HL-60 (cell line): ENCODE measurements around the gene KANTR.

Source experiments
- CTCF ChIP-seq: IDR thresholded peaks from one replicate; pipeline ENCODE4 v1.5.1; 2011; ENCODE audit warnings: low read length, control low read depth, inconsistent platforms; ENCODE audit not compliant: insufficient read depth
- GABPA ChIP-seq: IDR thresholded peaks from 2 replicates; pipeline ENCODE4 v1.6.1; 2012; ENCODE audit warnings: low read depth
- POLR2AphosphoS5 ChIP-seq: IDR thresholded peaks from 2 replicates; pipeline ENCODE4 v1.6.1; 2012; ENCODE audit warnings: low read depth
- REST ChIP-seq: IDR thresholded peaks from 2 replicates; pipeline ENCODE4 v1.6.1; 2012; ENCODE audit warnings: low read depth; ENCODE audit not compliant: insufficient replicate concordance
- SPI1 ChIP-seq: IDR thresholded peaks from 2 replicates; pipeline ENCODE4 v1.6.1; 2012; ENCODE audit warnings: low read depth, mild to moderate bottlenecking, borderline replicate concordance

GRCh38 chrX:53082773-53083616, 10.9 kb upstream of the KANTR start:
- no peak for TF ChIP-seq POLR2AphosphoS5
- TF ChIP-seq CTCF: no peak
- no peak for TF ChIP-seq REST
- no peak for TF ChIP-seq GABPA
- TF ChIP-seq SPI1: no peak
